KMS-11 (cell line): ENCODE data around the gene ZNF516.

ENCODE experiments used
- H2AFZ ChIP-seq: fragments of 200-600 bp; sonication (generic); 2 replicates; pipeline ENCODE4 v1.6.1; 2016; ENCODE audit warnings: antibody characterized with exemption, mixed run types, low read depth
- H3K27ac ChIP-seq: fragments of 200-600 bp; sonication (generic); 2 replicates; pipeline ENCODE4 v1.6.1; 2016; ENCODE audit warnings: mild to moderate bottlenecking, mixed run types
- H3K27me3 ChIP-seq: fragments of 200-600 bp; sonication (generic); 2 replicates; pipeline ENCODE4 v1.6.1; 2017; ENCODE audit warnings: mild to moderate bottlenecking, low read depth, mixed run types, moderate library complexity; ENCODE audit not compliant: insufficient read depth
- H3K36me3 ChIP-seq: fragments of 200-600 bp; sonication (generic); 2 replicates; pipeline ENCODE4 v1.6.1; 2017; ENCODE audit warnings: mild to moderate bottlenecking, mixed run types; ENCODE audit not compliant: insufficient read depth
- H3K4me1 ChIP-seq: fragments of 200-600 bp; sonication (generic); 2 replicates; pipeline ENCODE4 v1.6.1; 2016; ENCODE audit warnings: mild to moderate bottlenecking, low read depth, mixed run types; ENCODE audit not compliant: poor library complexity, severe bottlenecking
- H3K4me2 ChIP-seq: fragments of 200-600 bp; sonication (generic); 2 replicates; pipeline ENCODE4 v1.7.0; 2016; ENCODE audit warnings: mild to moderate bottlenecking, mixed run types
- H3K4me3 ChIP-seq: fragments of 200-600 bp; sonication (generic); IDR thresholded peaks from 2 replicates; pipeline ENCODE4 v1.6.1; 2017; ENCODE audit warnings: low read depth, low read length, mixed read lengths; ENCODE audit not compliant: insufficient read depth
- H3K79me2 ChIP-seq: fragments of 200-600 bp; sonication (generic); 2 replicates; pipeline ENCODE4 v1.6.1; 2016; ENCODE audit warnings: low read depth, mixed run types; ENCODE audit not compliant: insufficient read depth
- H3K9ac ChIP-seq: fragments of 200-600 bp; sonication (generic); 2 replicates; pipeline ENCODE4 v1.6.1; 2016; ENCODE audit warnings: mild to moderate bottlenecking, mixed run types
- H4K20me1 ChIP-seq: fragments of 200-600 bp; sonication (generic); 2 replicates; pipeline ENCODE4 v1.6.1; 2016; ENCODE audit warnings: mild to moderate bottlenecking, mixed run types; ENCODE audit not compliant: insufficient read depth
- TF ChIP-seq, protein P1 (sequence below): fragments of 200-600 bp; sonication (generic); conservative IDR thresholded peaks from 2 replicates; pipeline ENCODE4 v1.6.1; 2017; ENCODE audit warnings: low read depth, mild to moderate bottlenecking, antibody characterized with exemption, low read length, moderate library complexity, mixed read lengths

ZNF516 gene

DNA sequence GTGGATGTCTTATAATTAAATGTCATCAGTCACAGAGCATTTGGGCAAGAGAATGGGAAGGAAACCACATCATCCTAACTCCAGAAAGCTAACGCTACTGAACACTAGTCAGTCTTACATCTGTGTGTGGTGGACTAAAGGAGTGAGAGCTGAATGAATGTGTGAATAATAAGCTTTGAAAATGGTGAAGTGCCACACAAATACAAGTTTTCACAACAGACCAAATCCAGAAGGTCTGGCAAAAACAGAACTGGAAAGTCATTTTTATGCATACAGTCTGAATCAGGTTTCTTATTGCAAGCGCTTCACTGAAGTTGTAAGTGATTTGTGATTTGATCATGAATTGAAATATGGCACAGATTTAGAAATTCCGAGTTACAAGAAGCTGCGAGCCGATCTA, 175.7 kb downstream of the ZNF516 start:
- Histone ChIP-seq H3K9ac (no peak overlapping the region), H4K20me1 (no peaks in the 10 kb centered on the region), H3K27ac (no peak overlapping the region), H3K4me1 (no peaks in the 10 kb centered on the region), H3K4me3 (no peak overlapping the region), H3K79me2 (no peaks in the 10 kb centered on the region), H2AFZ (no peak overlapping the region), H3K27me3 (no peaks in the 10 kb centered on the region), H3K36me3 (no peaks in the 10 kb centered on the region), H3K4me2 (no peak overlapping the region)
- TF ChIP-seq, protein P1, sequence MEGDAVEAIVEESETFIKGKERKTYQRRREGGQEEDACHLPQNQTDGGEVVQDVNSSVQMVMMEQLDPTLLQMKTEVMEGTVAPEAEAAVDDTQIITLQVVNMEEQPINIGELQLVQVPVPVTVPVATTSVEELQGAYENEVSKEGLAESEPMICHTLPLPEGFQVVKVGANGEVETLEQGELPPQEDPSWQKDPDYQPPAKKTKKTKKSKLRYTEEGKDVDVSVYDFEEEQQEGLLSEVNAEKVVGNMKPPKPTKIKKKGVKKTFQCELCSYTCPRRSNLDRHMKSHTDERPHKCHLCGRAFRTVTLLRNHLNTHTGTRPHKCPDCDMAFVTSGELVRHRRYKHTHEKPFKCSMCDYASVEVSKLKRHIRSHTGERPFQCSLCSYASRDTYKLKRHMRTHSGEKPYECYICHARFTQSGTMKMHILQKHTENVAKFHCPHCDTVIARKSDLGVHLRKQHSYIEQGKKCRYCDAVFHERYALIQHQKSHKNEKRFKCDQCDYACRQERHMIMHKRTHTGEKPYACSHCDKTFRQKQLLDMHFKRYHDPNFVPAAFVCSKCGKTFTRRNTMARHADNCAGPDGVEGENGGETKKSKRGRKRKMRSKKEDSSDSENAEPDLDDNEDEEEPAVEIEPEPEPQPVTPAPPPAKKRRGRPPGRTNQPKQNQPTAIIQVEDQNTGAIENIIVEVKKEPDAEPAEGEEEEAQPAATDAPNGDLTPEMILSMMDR = no peak

DNA sequence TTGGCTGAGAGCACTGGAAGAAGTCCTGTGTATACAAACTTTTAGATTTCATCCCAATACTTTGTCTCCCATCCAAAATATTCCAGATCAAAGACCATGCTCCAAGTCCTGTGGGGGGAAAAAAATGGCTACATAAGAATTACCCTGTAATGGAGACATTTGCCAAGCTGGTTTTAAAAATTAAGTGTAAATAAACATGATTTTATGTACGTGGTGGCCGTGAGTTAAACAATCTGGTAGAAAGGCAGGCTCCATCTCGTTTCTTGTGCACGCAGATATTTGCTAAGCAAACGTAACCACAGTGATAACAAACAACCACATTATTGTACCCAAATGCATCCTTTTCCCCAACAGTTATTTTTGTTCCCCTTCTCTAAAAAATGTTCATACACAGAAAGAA, 176.4 kb downstream of the ZNF516 start:
- Histone ChIP-seq H3K9ac (no peak overlapping the region), H3K79me2 (no peaks in the 10 kb centered on the region), H4K20me1 (no peaks in the 10 kb centered on the region), H3K4me1 (no peaks in the 10 kb centered on the region), H3K27ac (no peak overlapping the region), H3K36me3 (no peaks in the 10 kb centered on the region), H2AFZ (no peak overlapping the region), H3K27me3 (no peaks in the 10 kb centered on the region), H3K4me3 (no peak overlapping the region), H3K4me2 (no peak overlapping the region)
- TF ChIP-seq, protein P1 = no peak

DNA sequence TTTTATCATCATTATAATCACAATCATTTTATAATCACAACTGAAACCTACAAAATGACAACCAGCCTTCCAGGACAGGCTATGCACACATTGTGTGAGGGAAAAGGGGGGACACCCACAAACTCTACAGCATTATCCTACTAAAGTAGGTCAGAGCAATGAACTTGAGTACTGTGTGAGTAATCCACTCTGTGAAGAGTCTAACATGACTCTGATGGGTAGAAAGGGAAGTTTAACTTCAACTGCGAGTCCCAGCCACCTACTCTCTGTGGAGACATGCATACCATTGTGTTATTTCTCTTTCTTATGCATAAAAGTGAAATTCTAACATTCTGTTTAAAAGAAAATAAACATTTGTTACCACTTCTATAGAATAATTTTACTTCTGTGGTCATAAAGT, 177.9 kb downstream of the ZNF516 start:
- no peak overlapping the region for H3K27ac ChIP-seq

GRCh38 chr18:76315722-76316230, 179.3 kb downstream of the ZNF516 start:
- no peaks in the 10 kb centered on the region for H3K4me1 ChIP-seq
- no peaks in the 10 kb centered on the region for H3K36me3 ChIP-seq
- H3K4me3 ChIP-seq = no peak overlapping the region
- no peak overlapping the region for H3K9ac ChIP-seq
- no peaks in the 10 kb centered on the region for H3K79me2 ChIP-seq
- H3K27me3 ChIP-seq = no peaks in the 10 kb centered on the region
- TF ChIP-seq, protein P1 = no peak
- no peak overlapping the region for H2AFZ ChIP-seq
- H3K4me2 ChIP-seq = no peak overlapping the region
- no peaks in the 10 kb centered on the region for H4K20me1 ChIP-seq
- no peak overlapping the region for H3K27ac ChIP-seq

More for the DNA sequence above, 177.9 kb downstream of the ZNF516 start:
- TF ChIP-seq, protein P1 = no peak
- H3K4me1 ChIP-seq = no peaks in the 10 kb centered on the region
- no peaks in the 10 kb centered on the region for H3K36me3 ChIP-seq
- no peak overlapping the region for H3K9ac ChIP-seq
- H2AFZ ChIP-seq = no peak overlapping the region
- no peak overlapping the region for H3K4me2 ChIP-seq
- no peaks in the 10 kb centered on the region for H4K20me1 ChIP-seq
- no peaks in the 10 kb centered on the region for H3K27me3 ChIP-seq
- no peak overlapping the region for H3K4me3 ChIP-seq
- no peaks in the 10 kb centered on the region for H3K79me2 ChIP-seq

GRCh38 chr18:76314496-76314895, 180.5 kb downstream of the ZNF516 start:
- Histone ChIP-seq H3K27me3 (no peaks in the 10 kb centered on the region), H3K79me2 (no peaks in the 10 kb centered on the region), H3K4me3 (no peak overlapping the region), H3K36me3 (no peaks in the 10 kb centered on the region), H3K27ac (no peak overlapping the region), H4K20me1 (no peaks in the 10 kb centered on the region), H3K9ac (no peak overlapping the region), H3K4me1 (peaks cover 2% of the 10 kb centered on the region), H3K4me2 (no peak overlapping the region), H2AFZ (no peak overlapping the region)
- TF ChIP-seq, protein P1 = no peak
